ENCODE measurements around the gene GNL3L.

GRCh38 chrX:54564936-54565335, 34.9 kb downstream of the GNL3L start:
- TF ChIP-seq POLR2AphosphoS5 (IDR thresholded peaks at IDR 0.05; ENCODE audit: low read depth, low read length): no peak
- TF ChIP-seq POLR2A (IDR thresholded peaks at IDR 0.05; ENCODE audit: low read depth, low read length): no peak
- no peak for TF ChIP-seq SPI1 (IDR thresholded peaks at IDR 0.05; ENCODE audit: low read depth, low read length)
- no peak for TF ChIP-seq PAX5 (IDR thresholded peaks at IDR 0.05; ENCODE audit: insufficient read depth, low read length, severe bottlenecking)
- TF ChIP-seq TAF1 (IDR thresholded peaks at IDR 0.05; ENCODE audit: low read depth, low read length): no peak
